Melanocyte of skin (primary cell): ENCODE data around the gene TCEAL8. TPM values are rescaled to one million over a fixed set of nuclear protein-coding genes. Genes with fewer than 3 reads are reported as not detected.

Experiments
- total RNA-seq, 2 donors: library from RNA; depleted of rRNA; stranded (reverse); fragments of >200 nt; gene quantifications; 2 replicates each; pipeline ENCODE4 v1.2.3, GENCODE V29; 2012

The TCEAL8 gene
- 100 to 1,000 TPM in 1 of 2 donors, 10 to 100 TPM in 1; 93.6 to 121 TPM for total RNA-seq

DNA sequence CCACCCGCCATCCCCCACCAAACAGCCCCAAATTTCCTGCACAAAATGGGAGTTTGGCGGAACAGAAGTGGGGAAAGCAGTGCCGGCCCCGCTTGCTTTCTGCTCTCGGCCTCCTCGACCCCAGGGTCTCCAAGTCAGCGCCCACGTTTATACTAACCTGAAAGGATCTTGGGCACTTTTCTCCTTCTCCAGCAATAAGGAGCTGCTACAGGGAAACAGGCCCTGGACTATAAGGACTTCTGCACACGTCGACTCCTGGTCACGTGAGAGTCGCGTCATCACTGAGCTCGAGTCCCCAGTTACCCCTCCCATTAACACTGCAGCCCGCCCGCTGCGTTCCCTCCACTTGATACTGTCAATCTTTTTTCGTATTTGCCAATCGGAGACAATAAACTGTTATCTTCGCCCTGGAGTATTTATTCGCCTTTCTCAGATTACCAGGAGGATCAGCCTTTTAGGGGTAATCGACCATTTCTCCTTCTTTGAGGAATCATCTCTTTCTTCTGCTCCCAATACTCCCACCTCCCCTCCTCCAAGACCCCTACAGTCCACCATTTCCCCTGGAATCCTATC is at the start of gene TCEAL8:
Gene TCEAL8, minus strand, starts transcription at position 235 of the 573 bp plus-strand sequence. CDS start 1,176 bp downstream, outside the sequence.

GRCh38 chrX:103276581-103277002 is 21.6 kb upstream of the TCEAL8 start, which contains the start of gene TCEAL5:
TCEAL5 (minus strand) TSS chrX:103276750; CDS start chrX:103274563, 2,187 bp downstream.

DNA sequence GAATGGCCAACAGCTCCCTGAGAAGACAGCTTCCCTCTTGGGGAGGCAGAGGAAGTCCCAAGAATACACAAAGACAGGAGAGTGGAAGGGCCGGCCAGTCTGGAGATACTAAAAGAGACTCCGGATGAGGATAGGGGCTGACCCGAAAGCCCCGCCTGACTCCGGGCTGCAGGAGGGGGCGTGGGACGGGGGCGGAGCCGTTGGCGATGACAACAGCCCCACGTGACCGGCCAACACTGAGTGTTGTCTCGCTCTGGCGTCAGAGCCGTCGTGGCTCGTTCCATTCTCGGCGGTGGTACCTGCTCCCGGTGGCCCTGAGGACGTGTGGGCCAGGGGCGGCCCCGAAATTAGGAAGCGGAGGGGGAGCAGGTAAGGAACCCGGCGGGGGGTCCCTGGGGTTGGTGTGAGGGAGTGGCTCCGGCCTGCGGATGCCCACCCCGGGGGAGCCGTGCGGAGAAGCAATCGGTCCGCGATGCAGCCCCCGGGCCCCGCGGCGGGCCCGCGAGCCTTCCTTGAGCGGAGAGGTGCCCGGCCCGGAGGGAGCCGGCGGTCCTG is 40.0 kb downstream of the TCEAL8 start, which contains the start of gene BEX4:
Gene BEX4, plus strand, starts transcription at position 239 of the 555 bp plus-strand sequence. CDS start 1,046 bp downstream, outside the sequence.

Other genes starting within 250 kb of the TCEAL8 start
- gene BEX1, start 191.0 kb downstream of the TCEAL8 start, total RNA-seq = 10 to 100 TPM in 1 of 2 donors, 1 to 10 TPM in 1; 7.6 to 12.0 TPM
- under 1 TPM in 1 of 2 donors, not detected in 1; under 0.01 TPM for gene NXF3, start 162.0 kb downstream of the TCEAL8 start, total RNA-seq
- gene BEX4, start 40.0 kb downstream of the TCEAL8 start, total RNA-seq = 10 to 100 TPM; 18.2 to 28.3 TPM
- gene TCEAL5, start 21.6 kb upstream of the TCEAL8 start, total RNA-seq = not detected
- 1 to 10 TPM; 2.1 to 5.3 TPM for gene BEX2, start 55.8 kb upstream of the TCEAL8 start, total RNA-seq
- gene TCEAL7, start 75.1 kb upstream of the TCEAL8 start, total RNA-seq = 10 to 100 TPM; 11.7 to 16.3 TPM
- gene TCEAL9, start 101.4 kb upstream of the TCEAL8 start, total RNA-seq = 10 to 100 TPM; 43.0 to 55.9 TPM
- 100 to 1,000 TPM; 147 to 185 TPM for gene BEX3, start 121.4 kb upstream of the TCEAL8 start, total RNA-seq